IPS-NIHi7 (cell line): ENCODE results near the gene ARHGAP1.

Source experiments
- DNase-seq: peaks from one replicate; pipeline ENCODE4 v3.0.0; 2012; ENCODE audit warnings: mixed read lengths; ENCODE audit errors: extremely low spot score

Gene ARHGAP1

DNA sequence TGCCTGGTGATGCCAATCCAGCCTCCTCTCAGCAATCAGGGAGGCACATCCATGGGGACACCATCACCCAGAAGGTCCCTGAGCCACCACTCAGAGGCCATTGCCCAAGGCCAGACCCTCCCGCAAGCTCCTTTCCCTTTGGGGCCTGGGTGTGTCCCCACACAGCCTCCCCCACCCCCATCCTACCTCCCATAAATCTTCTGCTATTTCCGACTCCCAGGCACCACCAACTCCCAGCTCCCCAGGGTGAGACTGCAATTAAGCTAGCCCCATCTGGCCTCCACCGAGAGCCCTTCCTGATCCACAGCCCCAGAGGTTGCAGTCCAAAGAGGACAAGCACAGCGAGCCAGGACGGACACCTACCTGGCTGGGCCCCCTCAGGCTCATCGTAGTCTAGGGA is 6.3 kb downstream of the ARHGAP1 start:
- DNase-seq, result no peak

DNA sequence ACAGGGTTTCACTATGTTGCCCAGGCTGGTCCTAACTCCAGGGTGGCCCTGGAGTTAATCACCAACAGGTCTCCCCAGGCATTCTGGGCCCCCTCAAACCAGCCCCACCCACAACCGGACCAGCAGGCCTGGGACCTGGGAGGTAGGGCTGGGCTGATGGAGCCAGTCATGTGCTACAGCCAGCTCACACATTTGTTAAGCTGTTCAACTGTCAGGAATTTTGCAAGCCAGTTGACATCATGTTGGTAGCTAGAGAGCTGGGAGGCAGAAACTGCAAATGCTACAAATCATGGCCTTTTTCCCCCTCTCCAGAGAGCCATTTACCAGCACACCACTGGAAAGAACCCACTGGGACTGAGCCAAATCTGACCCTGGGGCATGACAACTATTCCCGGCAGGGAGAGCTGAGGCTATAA is 6.8 kb downstream of the ARHGAP1 start:
- DNase-seq, result no peak

DNA sequence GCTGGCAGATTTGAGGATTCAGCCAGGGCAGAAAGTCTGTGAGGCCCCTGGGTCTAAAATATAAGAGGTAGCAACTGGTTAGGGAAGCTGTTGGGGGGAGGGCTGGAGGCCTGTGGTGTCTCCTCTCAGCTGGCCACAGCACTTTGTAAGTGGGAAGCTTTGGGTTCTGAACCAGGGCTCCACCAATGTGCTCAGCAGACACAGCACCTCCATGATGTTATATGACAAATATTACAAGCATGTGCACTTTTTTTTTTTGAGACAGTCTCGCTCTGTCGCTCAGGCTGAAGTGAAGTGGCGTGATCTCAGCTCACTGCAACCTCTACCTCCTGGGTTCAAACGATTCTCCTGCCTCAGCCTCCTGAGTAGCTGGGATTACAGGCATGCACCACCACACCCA is 8.0 kb downstream of the ARHGAP1 start:
- DNase-seq, result no peak

DNA sequence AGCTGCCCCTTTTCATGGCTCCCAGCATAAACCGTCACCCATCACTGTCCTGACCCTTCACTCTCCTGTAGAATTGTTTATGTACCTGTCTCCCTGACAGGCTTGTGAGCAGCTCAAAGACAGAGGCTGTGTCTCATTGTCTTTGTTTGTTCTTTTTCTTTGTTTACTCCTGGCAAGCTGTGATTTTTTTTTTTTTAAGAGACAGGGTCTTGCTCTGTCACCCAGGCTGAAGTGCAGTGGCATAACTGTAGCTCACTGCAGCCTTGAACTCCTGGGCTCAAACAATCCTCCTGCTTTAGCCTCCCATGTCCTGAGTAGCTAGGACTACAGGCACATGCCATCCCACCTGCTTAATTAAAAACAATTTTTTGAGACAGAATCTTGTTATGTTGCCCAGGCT is 9.7 kb downstream of the ARHGAP1 start:
- no peak for DNase-seq

DNA sequence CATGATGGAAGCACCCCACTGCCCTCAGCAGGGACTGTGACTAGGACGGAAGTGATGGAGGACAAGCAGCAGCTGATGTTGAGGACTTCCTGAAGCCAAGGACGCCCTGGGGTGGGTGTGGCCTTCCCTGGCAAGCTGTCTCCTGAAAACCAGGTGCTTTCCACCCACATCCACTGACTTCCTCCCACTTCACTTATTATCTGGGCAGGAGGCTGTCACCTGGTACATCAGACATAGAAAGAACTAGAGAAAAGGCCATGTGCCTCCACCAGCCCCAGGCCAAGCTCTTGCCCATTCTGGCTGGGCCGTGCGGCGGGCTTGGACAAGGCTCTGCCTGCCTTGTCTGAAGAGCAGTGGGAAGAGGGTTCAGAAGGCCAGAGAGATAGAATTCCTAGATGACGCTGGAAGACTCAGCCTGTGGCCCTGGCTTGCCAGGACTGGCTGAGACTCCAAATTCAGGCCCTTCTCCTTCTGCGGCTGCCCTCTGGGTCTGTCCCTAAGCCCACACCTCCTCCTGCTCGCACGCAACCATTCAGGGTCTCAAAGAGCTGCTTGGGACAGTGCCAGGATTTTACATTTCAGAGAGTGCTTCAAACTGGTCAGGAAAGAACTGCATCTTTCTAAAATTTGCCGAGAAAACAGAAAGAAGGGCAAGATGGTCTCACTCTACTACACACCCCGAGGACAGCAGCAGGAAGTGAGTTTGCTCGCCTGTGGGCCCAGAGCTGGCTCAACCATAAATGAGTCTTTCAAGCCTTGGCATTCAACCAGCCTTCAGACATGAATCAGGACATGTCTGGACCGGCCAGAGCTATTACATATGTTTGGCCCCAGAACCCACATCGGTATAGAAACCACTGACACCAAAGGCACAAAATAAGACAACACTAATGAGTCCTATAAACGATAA is 13.3 kb downstream of the ARHGAP1 start:
- DNase-seq, result no peak

DNA sequence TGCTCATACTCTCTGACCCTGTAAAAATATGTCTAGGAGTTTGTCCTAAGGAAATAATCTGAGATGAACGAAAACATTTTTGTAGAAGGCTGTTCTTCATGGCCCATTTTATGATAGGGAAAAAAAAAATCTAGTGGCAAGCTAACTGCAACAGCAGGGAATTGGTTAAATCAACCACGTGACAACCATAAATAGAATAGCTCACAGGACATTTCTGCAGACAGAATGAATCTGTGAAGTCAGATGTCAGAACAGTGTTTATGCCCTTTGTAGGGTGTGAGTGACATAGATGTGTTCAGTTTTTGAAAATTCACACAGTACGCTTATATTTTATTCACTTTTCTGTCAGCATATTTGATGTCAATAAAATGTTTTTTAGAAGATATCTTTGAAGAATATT is 16.1 kb downstream of the ARHGAP1 start:
- DNase-seq, result no peak

DNA sequence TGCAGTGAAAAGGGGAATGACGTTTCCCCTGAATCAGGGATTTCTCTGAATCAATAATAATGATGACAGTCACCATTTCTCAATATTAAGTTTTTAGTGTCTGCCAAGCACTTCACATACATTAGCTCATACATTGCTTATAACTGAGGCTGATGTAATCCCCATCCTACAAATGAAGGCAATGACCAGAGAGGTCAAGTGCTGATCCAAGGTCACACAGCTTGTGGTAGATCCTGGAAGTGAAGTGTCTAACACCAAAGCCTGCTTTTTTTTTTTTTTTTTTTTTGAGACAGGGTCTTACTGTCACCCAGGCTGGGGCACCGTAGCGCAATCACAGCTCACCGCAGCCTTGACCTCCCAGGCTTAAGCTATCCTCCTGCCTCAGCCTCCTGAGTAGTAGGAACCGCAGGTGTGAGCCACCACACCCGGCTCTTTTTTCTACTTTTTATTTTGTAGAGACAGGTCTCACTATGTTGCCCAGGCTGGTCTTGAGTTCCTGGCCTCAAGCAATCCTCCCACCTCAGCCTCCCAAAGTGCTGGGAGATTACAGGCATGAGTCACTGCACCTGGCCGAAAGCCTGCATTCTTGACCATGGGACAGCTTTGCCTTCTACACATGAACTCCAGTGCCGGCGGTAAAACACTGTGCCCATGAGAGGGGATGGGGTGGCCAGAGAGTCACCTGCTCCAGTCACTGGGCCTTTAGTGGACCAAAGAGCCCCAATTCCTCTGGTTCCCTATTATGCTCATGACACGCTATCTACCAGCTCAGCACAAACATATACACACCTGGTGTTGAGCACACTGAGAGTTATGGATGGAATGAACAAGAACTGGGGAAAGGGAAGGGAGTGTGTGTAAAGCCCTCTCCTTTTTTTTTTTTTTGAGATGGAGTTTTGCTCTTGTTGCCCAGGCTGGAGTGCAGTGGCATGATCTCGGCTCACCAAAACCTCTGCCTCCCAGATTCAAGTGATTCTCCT is 17.4 kb downstream of the ARHGAP1 start:
- DNase-seq, result no peak

DNA sequence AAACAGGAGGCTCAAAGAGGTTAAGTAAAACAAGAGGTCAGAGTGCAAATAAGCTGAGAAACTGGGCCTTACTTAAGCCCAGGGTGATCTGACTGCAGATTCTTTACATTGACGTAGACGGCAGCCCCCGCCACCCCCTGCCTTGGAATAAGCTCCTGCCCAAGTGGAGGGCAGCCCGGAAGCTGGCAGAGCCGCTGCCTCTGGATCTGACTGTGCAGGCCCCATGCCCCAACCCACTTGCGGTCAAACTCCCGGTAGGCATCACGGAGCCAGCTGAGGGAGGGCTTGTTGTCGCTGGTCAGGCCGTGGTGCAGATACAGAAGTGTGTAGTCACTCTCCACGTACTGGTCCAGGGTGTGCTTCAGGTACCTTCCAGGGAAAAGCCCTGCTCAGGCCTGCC is 18.6 kb downstream of the ARHGAP1 start:
- no peak for DNase-seq

DNA sequence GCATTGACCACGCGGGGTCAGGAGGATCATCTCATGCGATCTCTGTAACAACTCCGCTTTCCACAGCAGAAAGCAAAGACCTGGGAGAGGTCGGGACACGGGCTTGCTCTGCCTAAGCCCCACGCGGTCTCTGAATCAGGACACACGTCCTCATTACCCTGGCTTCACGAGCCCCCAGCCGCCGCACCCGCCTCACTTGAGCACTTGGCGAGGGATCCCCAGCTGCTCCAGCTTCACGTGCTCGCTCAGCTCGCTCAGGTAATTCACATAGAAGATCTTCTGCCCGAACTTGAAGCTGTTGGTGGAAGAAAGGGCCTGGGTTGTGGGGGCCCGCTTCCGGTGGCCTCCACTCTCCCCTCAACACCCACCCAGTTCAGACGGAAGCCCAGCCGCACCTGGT is 19.6 kb downstream of the ARHGAP1 start:
- no peak for DNase-seq

DNA sequence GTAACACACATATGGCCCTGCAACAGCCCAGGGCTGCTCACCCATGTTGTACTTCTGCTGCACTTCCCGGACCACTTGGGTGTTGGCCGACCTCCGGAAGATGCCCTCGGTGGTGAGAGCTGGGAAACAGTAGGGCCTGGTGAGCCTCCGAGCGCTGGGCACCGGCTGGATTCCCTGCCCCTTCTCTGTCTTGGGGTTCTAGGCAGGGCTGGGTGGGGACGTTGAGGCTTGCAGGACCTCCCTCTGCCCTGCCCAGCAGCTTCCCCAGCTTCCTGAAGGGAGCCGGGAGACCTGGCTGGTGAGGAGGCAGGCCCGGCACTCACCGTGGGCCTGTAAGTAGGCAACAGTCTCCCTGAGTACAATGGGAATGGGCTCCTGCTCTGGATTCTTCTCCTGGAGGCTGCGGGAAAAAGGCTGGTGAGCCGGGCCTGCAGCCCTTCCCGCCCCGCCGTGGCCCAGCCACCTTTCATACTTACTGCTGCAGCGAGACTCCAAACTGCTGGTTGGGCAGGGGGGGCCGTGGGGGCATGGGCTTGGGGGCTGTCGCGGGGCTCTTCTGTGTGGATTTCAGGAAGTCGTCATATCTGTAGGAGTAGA is 20.2 kb downstream of the ARHGAP1 start:
- no peak for DNase-seq

DNA sequence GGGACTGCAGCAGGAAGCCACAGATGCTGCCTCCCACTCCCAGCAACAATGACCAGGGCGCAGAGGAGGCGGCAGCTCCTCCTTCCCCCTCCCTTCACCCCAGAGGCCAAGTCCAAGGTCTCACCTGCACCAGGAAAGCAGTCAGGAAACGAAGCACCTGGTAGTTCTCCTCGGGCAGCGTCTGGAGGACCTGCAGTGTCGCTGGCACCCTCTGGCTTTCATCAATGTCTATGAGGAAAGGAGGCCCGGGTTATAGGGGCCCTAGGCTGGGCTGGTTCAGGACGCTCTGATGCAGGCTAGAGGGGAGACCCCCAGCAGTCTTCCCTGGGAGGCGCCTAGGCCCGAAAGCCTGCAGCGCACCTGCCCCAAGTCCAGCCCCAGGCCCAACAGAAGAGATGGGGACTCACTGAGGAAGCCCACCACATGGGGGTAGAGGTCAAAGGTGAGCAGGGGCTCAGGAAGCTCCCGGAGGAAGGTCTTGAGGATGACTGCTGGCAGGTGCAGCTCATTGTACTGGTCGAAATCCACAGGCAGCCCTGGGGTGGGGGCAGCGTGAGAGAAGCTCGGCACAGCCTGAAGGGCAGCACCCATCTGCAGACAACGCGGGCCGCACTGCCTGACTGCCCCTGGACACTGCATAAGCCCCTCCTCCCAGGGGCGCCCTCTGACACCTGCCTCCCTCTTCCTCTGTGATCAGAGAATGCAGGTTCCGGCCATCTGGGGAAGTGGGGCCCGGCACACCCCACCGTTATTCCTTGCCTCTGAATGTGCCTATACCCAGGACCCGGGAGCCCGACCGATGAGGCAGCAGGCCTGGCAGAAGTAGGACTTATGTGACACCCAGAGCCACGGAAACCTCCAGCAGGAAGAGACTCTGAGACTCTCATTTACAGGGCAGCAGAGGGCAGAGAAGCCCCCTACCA is 20.9 kb downstream of the ARHGAP1 start:
- no peak for DNase-seq

DNA sequence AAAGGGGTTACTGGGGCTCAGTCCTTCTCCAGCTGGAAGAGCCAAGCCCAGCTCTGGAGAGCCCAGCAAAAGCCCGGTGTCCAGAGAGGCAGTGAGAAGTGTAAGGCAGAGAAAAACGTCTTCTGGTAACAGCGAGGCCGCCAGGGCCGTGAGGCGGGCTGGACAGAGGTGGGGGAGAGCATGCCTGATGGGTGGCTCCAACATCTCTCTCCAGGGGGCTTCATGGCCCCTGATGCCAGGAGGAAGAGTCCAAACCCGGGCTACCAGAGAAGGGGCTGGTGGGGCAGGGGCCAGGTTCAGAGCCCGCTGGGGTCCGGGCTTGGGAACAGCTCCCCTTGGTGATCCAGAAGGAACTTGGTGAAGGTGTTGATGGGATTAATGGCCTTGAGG is 21.7 kb downstream of the ARHGAP1 start:
- DNase-seq, result no peak

DNA sequence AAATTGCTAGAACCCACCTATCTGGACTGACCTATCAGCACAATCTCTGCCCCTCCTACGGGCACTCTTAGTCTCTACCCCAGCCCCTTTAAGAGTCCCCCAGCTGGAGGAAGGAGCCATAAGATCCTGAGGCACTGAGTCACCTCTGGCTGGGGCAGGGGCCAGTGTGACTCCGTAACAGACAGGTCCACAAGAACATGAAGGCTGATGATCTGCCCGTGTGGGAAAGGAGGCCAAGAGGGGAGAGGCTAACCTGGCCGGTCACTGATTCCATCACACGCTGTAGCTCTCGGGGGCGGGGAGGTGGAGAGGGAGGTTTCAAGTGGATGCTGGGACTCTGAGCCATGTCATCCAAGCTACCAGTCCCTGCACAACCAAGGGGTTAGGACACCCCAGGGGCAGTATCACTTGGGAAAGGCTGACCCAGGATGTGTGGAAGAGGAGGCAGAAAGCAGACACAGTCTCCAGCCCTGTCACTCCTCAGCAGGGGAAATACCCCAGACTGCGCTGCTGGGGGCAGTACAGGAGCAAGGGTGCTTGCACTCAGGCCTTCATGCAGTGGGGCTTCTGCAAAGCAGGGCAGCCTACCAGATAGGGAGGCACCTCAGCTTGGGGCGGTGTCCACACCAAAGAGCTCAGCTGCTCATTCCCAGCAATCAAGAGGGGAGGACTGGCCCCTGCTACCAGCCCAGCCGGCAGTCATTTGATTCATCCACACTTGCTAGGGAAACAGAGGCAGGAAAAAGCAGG is 22.3 kb downstream of the ARHGAP1 start:
- DNase-seq, result no peak

DNA sequence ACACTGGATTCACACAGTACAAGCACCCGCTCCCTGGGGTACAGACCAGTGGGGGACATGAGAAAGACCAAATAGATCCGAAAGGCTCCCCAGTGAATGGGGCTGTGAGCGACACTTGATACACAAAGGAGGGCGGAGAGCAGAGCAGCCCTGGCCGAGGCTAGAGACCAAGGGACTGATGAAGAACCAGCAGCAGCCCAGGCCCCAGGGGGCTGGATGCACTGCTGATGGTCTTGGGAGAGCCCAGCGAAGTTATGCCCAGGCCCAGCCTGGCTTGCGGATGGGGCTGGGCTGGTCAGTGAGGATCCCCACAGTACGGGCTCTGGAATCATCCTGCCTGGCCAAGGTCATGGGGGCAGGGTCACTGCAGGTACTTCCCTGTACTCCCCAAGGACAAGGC is 23.2 kb downstream of the ARHGAP1 start:
- no peak for DNase-seq

DNA sequence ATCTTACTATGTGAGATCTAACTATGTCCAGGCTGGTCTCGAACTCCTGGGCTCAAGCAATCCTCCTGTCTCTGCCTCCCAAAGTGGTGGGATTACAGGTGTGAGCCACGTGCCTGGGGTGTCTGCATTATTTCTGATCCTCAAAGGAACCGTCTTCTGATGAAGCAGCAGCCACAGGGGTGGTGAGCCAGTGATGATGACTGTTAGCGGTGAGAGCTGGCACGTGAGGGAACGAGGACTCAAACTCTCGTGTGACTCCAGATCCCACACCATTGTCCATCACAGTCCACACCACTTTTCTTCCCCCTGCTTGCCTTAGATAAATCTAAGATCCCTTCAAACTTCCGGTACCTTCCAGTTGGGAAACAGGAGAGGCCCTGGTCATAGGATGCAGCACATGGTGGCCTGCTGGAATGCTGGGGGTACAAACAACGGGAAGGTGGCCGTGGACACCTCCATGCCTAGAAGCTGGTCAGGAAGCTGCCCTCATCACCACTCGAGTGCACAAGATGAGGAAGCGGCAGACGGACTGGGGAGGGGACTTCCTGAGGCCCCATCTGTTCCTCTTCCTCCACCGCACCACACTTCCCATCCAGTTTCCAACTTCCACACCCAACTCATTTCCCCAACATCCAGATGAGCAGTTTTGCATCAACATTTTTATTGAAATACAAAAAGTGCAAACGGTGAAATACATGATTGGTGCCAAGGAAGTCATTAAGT is 23.8 kb downstream of the ARHGAP1 start:
- DNase-seq, result no peak

DNA sequence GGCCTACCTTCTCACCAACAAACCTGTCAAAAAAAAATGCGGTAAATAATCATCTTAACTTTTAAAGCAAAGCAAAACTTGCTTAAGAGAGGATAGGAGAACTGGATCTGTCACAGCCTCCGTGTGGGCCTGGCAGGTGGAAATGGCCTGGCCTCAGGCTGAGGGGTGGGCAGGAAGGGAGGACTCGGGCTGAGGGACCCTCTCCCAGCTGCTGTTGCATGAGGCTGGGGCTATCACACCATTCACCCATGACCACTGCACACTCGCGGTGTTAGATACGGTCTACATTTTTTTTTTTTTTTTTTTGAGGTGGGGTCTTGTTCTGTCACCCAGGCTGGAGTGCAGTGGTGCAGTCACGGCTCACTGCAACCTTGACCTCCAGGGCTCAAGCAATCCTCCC is 24.5 kb downstream of the ARHGAP1 start:
- DNase-seq, result no peak

DNA sequence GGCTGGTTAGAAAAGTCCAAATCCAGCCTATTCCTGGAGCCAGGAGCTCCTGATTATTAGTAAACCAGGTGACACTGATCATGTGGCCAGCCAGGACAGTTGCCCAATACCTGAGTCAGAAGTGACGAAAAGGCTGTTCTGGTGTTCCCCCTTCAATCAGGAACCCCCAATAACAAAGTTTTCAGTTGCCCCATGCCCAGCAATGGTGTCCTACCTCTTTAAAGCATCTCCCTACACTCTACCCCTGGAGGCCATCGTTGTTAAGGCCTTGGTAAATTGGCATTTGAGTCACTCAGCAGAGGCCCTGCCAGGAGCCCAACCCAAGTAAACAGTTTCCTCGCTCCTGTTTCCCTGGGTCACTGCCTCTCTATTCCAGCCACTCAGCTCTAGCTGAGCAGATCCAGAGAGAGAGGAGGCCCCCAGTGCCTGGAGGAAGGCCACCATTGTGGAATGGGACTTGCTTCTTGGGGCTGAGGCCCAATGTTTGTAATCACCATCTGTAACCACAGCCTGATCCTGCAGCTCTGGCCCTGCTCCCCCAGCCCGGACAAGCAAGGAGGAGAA is 25.0 kb downstream of the ARHGAP1 start:
- no peak for DNase-seq

DNA sequence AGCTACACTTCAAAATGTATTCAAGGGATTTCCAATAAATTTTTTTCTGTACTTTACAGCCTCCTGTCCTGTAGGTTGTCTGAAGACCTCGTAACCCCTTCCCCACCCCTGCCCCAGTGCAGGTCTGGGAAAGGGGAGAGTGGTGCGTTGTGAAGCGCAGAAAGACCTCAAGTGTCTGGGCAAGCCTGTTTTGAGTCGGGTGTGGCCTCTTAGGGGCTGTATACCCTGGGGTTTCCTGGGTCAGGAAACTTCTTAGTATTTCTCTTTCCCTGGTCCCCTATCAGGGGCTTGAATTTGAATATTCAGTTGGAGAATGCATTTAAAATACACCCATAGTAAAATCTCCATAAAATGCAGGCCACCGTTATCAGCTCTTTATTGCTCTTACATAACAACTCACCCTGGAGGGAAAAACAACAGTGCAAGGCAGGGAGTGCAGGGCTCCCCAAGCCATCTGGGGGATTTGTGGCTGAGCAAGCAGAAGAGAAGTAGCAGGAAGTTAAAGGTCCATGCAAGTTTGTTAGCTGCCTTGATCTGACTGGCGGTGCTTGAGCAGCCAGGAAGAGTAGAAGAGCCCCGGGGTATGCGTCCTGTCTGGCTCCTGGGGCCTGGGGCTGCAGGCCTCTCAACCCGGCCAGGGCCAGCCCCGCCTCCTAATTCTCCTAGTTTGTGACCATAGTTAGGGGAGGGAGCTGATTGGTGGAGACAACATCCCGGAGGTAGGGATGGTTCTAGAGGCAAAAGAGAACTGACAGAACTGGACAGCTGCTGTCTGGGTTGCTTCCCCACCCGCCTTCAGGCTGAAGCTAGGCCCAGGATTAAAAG is 25.7 kb downstream of the ARHGAP1 start:
- peak; percentile 97 for DNase-seq
